Rectal smooth muscle tissue (tissue), 1 donor: ENCODE measurements around the gene PER3.

Experiments used
- H3K27ac ChIP-seq: one replicate; pipeline ENCODE4 v1.7.0; 2013; ENCODE audit warnings: low read depth, low read length, inconsistent platforms
- H3K27me3 ChIP-seq: one replicate; pipeline ENCODE4 v1.7.0; 2013; ENCODE audit warnings: low read length; ENCODE audit not compliant: control insufficient read depth, insufficient read depth
- H3K36me3 ChIP-seq: one replicate; pipeline ENCODE4 v1.7.0; 2013; ENCODE audit warnings: low read length; ENCODE audit not compliant: control insufficient read depth, insufficient read depth
- H3K4me1 ChIP-seq: one replicate; pipeline ENCODE4 v1.7.0; 2013; ENCODE audit warnings: low read length; ENCODE audit not compliant: control insufficient read depth, insufficient read depth
- H3K4me3 ChIP-seq: one replicate; pipeline ENCODE4 v1.7.0; 2013; ENCODE audit warnings: low read length
- H3K9ac ChIP-seq: one replicate; pipeline ENCODE4 v1.7.0; 2013; ENCODE audit warnings: low read length

Gene PER3

GRCh38 chr1:7891804-7892203 is 107.7 kb downstream of the PER3 start:
- H3K4me1 ChIP-seq, result no peaks in the 10 kb centered on the region
- no peak overlapping the region for H3K9ac ChIP-seq
- no peak overlapping the region for H3K4me3 ChIP-seq
- H3K27me3 ChIP-seq, result no peaks in the 10 kb centered on the region
- no peak overlapping the region for H3K27ac ChIP-seq
- H3K36me3 ChIP-seq, result no peaks in the 10 kb centered on the region

GRCh38 chr1:7893529-7894180 is 109.6 kb downstream of the PER3 start:
- H3K4me1 ChIP-seq, result no peaks in the 10 kb centered on the region
- no peak overlapping the region for H3K9ac ChIP-seq
- no peak overlapping the region for H3K4me3 ChIP-seq
- H3K27me3 ChIP-seq, result no peaks in the 10 kb centered on the region
- H3K36me3 ChIP-seq, result no peaks in the 10 kb centered on the region
- no peak overlapping the region for H3K27ac ChIP-seq
